ENCODE measurements around the gene VPS72.

- TF ChIP-seq EZH2 (IDR thresholded peaks at IDR 0.05; ENCODE audit: borderline replicate concordance, low read depth, low read length, severe bottlenecking) (no peak), POLR2A (IDR thresholded peaks at IDR 0.05; ENCODE audit: low read depth, low read length) (no peak), CTCF (IDR thresholded peaks at IDR 0.05; ENCODE audit: extremely low read depth in 1 of 2, insufficient read depth in 1 of 2, low read depth in 1 of 2, low read length in 2 of 2) (no peak), POLR2AphosphoS5 (IDR thresholded peaks at IDR 0.05; ENCODE audit: insufficient read depth, low read depth, low read length) (no peak), FOS (IDR thresholded peaks at IDR 0.05; ENCODE audit: borderline replicate concordance, insufficient read depth, low read length) (no peak), JUN (IDR thresholded peaks at IDR 0.05; ENCODE audit: borderline replicate concordance, insufficient read depth, insufficient read length, low read depth) (no peak), MYC (IDR thresholded peaks at IDR 0.05; ENCODE audit: low read depth, low read length) (no peak), GATA2 (IDR thresholded peaks at IDR 0.05; ENCODE audit: insufficient read depth, insufficient read length, low read depth, low read length) (no peak)
- TF ChIP-seq, protein P1, sequence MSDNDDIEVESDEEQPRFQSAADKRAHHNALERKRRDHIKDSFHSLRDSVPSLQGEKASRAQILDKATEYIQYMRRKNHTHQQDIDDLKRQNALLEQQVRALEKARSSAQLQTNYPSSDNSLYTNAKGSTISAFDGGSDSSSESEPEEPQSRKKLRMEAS (IDR thresholded peaks at IDR 0.05; ENCODE audit: insufficient read depth, insufficient read length), result no peak
Observed at GRCh38 chr1:151221616-151222015, 31.6 kb upstream of the VPS72 start.
